Chondrocyte (in vitro differentiated cells): ENCODE results near the gene KCNK3. TPM values are rescaled to one million over a fixed set of nuclear protein-coding genes. Genes with fewer than 3 reads are reported as not detected.

ENCODE experiments used
- DNase-seq: peaks from one replicate; pipeline ENCODE4 v3.0.0; 2021; ENCODE audit warnings: mixed read lengths, low spot score
- H3K27ac Mint-ChIP-seq: one replicate; pipeline ENCODE4 v1.8.0; 2021; ENCODE audit warnings: mild to moderate bottlenecking, moderate library complexity, mixed read lengths; ENCODE audit not compliant: unreplicated experiment
- H3K27me3 Mint-ChIP-seq: 2 replicates; pipeline ENCODE4 v1.8.0; 2021; ENCODE audit warnings: low read depth, mixed read lengths
- H3K36me3 Mint-ChIP-seq: 2 replicates; pipeline ENCODE4 v1.8.0; 2021; ENCODE audit warnings: low read depth, mixed read lengths
- H3K4me1 Mint-ChIP-seq: 2 replicates; pipeline ENCODE4 v1.8.0; 2021; ENCODE audit warnings: low read depth, mild to moderate bottlenecking, mixed read lengths
- H3K4me3 Mint-ChIP-seq: one replicate; pipeline ENCODE4 v1.8.0; 2021; ENCODE audit warnings: mild to moderate bottlenecking, moderate library complexity, mixed read lengths; ENCODE audit not compliant: unreplicated experiment
- H3K9me3 Mint-ChIP-seq: 2 replicates; pipeline ENCODE4 v1.8.0; 2021; ENCODE audit warnings: low read depth, mixed read lengths
- CTCF ChIP-seq: fragments of 200-600 bp; sonication (generic); IDR thresholded peaks from 2 replicates; pipeline ENCODE4 v1.5.0; 2021; ENCODE audit warnings: antibody characterized with exemption, mild to moderate bottlenecking, moderate library complexity
- total RNA-seq: library from RNA; stranded (reverse); gene quantifications from 3 replicates; pipeline ENCODE4 v1.2.1, GENCODE V29; 2021

Gene KCNK3
- total RNA-seq, 1 donor from 2014 or later = 2.9 TPM

GRCh38 chr2:26733413-26733812 is 40.9 kb downstream of the KCNK3 start:
- Mint-ChIP-seq H3K27ac (no peak overlapping the region), H3K27me3 (peaks cover 3% of the 10 kb centered on the region), H3K9me3 (no peaks in the 10 kb centered on the region), H3K4me3 (no peak overlapping the region), H3K36me3 (no peaks in the 10 kb centered on the region), H3K4me1 (peaks cover 6% of the 10 kb centered on the region)
- peak; percentile 27 for DNase-seq
- TF ChIP-seq CTCF = no peak

GRCh38 chr2:26735097-26735496 is 42.6 kb downstream of the KCNK3 start:
- DNase-seq = peak; percentile 26
- no peak for TF ChIP-seq CTCF
- Mint-ChIP-seq H3K4me1 (peaks cover 6% of the 10 kb centered on the region), H3K27ac (peak overlapping the region; percentile 76), H3K4me3 (no peak overlapping the region), H3K9me3 (no peaks in the 10 kb centered on the region), H3K36me3 (no peaks in the 10 kb centered on the region), H3K27me3 (peaks cover 5% of the 10 kb centered on the region)

DNA sequence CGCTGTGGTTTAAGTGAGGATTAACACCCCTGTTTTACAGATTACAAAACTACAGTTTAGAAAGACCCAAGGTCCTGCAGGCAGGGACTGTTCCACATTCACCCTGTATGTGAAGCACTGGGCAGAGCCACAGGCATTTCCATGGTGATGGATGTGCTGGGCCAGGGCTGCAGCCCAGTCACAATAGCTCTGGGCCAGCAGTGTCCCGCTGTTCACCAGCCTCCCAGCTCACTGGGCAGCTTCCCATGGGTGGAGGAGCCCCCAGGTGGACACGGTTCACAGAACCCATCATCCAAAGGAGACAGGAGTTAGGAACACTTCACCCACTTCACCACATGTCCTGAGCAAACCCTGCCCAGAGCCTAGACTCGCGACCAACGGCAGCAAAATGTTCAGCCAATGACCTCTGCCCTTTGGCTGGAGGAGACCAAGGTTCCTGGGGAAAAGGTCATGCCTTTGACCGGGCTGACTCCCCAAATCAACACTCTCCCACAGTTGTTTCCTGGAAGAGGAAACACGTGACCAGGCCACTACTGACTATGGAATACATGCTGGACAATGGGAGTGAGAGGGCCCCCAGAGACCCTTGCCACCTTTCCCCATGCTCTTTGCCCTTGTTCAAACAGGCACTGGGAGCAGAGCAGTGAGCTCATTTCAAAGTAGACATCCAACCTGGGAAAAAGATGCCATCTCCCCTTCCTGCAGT is 43.5 kb downstream of the KCNK3 start:
- peak; percentile 32 for DNase-seq

GRCh38 chr2:26737221-26737620 is 44.7 kb downstream of the KCNK3 start:
- H3K27ac Mint-ChIP-seq = no peak overlapping the region
- no peaks in the 10 kb centered on the region for H3K9me3 Mint-ChIP-seq
- no peak for TF ChIP-seq CTCF
- H3K27me3 Mint-ChIP-seq = peaks cover 5% of the 10 kb centered on the region
- DNase-seq = peak; percentile 26
- H3K4me1 Mint-ChIP-seq = peaks cover 6% of the 10 kb centered on the region
- no peaks in the 10 kb centered on the region for H3K36me3 Mint-ChIP-seq
- no peak overlapping the region for H3K4me3 Mint-ChIP-seq

More for the DNA sequence above, 43.5 kb downstream of the KCNK3 start:
- no peak overlapping the region for H3K27ac Mint-ChIP-seq
- no peak for TF ChIP-seq CTCF
- H3K4me3 Mint-ChIP-seq = no peak overlapping the region
- H3K9me3 Mint-ChIP-seq = no peaks in the 10 kb centered on the region
- peaks cover 6% of the 10 kb centered on the region for H3K4me1 Mint-ChIP-seq
- peaks cover 5% of the 10 kb centered on the region for H3K27me3 Mint-ChIP-seq
- no peaks in the 10 kb centered on the region for H3K36me3 Mint-ChIP-seq

DNA sequence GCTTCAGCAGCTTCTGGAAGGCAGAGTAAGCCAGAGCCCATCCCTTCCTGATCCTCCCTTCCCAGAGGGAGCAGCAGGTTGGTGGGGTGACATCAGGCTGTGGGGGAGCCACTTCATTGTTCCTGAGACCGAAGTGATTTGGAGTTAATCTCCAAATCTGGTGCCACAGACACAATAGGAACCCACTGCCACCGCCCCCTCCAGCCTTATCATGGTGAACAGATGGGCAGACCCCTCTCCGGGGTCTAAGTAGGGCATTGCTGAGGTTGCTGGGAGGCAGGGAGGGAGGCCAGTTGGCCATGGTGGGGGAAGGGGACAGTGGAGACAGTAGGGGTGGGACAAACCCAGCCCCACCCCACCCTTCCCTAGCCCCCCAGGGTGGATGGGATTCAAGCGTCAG is 46.0 kb downstream of the KCNK3 start:
- no peak overlapping the region for H3K27ac Mint-ChIP-seq
- H3K4me3 Mint-ChIP-seq = no peak overlapping the region
- TF ChIP-seq CTCF = no peak
- H3K9me3 Mint-ChIP-seq = no peaks in the 10 kb centered on the region
- H3K36me3 Mint-ChIP-seq = no peaks in the 10 kb centered on the region
- DNase-seq = peak; percentile 57
- H3K27me3 Mint-ChIP-seq = peaks cover 4% of the 10 kb centered on the region
- H3K4me1 Mint-ChIP-seq = peaks cover 6% of the 10 kb centered on the region
